ENCODE measurements around the gene AOPEP.

DNA sequence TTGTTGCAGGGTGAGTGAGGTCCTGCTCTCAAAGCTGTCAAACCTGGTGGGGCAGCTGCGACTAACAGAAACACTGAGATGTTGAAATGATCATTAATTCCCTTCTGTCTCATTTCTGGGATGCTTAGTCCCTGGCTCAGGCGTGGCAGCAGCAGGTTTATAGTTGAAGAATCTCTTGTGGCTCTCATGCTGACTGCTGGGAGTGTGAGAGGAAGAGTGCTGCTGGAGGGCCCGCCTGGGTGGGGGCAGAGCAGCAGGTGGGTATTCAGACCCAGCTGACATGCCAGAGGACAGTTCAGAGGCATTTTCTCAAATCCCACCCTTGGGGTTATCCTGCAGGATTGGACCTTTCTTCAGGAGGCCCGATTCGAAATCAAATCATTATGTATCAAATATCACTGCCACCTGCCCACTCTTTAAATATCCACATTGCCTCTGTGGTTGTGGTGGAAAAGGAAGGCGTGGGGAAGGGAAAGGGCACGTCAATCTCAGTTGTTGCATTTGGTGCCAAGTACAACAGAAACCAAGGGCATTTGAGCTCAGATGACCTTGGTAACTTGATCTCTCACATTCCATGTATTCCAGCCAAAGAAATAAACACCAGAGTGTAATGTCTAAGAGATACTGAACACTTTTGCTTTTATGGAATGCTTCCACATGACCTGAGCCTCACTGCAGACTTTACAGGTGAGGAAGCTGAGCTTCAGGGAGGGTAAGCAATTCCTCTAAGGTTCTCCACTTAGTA is 224.3 kb downstream of the AOPEP start:
- TF ChIP-seq, protein P1, sequence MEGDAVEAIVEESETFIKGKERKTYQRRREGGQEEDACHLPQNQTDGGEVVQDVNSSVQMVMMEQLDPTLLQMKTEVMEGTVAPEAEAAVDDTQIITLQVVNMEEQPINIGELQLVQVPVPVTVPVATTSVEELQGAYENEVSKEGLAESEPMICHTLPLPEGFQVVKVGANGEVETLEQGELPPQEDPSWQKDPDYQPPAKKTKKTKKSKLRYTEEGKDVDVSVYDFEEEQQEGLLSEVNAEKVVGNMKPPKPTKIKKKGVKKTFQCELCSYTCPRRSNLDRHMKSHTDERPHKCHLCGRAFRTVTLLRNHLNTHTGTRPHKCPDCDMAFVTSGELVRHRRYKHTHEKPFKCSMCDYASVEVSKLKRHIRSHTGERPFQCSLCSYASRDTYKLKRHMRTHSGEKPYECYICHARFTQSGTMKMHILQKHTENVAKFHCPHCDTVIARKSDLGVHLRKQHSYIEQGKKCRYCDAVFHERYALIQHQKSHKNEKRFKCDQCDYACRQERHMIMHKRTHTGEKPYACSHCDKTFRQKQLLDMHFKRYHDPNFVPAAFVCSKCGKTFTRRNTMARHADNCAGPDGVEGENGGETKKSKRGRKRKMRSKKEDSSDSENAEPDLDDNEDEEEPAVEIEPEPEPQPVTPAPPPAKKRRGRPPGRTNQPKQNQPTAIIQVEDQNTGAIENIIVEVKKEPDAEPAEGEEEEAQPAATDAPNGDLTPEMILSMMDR (IDR thresholded peaks at IDR 0.05; ENCODE audit: low read depth, low read length) = no peak
- TF ChIP-seq EZH2phosphoT487 (IDR thresholded peaks at IDR 0.05; ENCODE audit: low read depth) = no peak

Data from OCI-LY3 (cell line).